A673 (cell line): ENCODE measurements around the gene ZMYND11.

Source experiments
- EZH2 ChIP-seq: fragments of 200-600 bp; sonication (generic); IDR thresholded peaks from 2 replicates; pipeline ENCODE4 v1.6.1; 2017; ENCODE audit warnings: borderline replicate concordance, low read depth, mild to moderate bottlenecking, mixed read lengths, antibody characterized with exemption, low read length; ENCODE audit not compliant: poor library complexity, severe bottlenecking
- TF ChIP-seq, protein P1 (sequence below): fragments of 300-800, 200-600 bp; sonication (generic); conservative IDR thresholded peaks from 2 replicates; pipeline ENCODE4 v1.5.1; 2017; ENCODE audit warnings: low read depth, mild to moderate bottlenecking, antibody characterized with exemption, low read length, moderate library complexity, mixed read lengths

DNA sequence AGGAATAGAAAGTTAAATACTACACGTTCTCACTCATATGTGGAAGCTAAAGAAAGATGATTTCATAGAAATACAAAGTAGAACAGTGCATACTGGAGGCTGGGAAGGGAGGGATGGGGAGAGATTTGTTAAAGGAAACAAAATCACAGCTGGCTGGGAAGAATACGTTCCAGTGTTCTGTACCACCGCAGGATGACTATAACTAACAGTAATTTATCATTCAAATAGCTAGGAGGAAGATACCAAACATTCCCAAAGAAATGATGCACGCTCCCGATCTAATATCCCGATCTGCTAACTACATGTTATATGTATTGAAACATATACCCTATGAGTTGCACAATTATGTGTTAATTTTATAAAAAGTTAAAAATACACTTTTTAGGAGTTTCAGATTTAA is 162.3 kb downstream of the ZMYND11 start:
- no peak for TF ChIP-seq EZH2
- TF ChIP-seq, protein P1, sequence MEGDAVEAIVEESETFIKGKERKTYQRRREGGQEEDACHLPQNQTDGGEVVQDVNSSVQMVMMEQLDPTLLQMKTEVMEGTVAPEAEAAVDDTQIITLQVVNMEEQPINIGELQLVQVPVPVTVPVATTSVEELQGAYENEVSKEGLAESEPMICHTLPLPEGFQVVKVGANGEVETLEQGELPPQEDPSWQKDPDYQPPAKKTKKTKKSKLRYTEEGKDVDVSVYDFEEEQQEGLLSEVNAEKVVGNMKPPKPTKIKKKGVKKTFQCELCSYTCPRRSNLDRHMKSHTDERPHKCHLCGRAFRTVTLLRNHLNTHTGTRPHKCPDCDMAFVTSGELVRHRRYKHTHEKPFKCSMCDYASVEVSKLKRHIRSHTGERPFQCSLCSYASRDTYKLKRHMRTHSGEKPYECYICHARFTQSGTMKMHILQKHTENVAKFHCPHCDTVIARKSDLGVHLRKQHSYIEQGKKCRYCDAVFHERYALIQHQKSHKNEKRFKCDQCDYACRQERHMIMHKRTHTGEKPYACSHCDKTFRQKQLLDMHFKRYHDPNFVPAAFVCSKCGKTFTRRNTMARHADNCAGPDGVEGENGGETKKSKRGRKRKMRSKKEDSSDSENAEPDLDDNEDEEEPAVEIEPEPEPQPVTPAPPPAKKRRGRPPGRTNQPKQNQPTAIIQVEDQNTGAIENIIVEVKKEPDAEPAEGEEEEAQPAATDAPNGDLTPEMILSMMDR, result no peak
